H9 (cell line): ENCODE results near the gene DPY19L3. TPM values are rescaled to one million over a fixed set of nuclear protein-coding genes. Genes with fewer than 3 reads are reported as not detected.

Experiments used
- DNase-seq: peaks from one replicate; pipeline ENCODE4 v3.0.0-alpha.2; 2017
- H2AFZ ChIP-seq: one replicate; pipeline ENCODE4 v1.6.1; 2013; ENCODE audit warnings: mild to moderate bottlenecking, low read length, control low read depth, moderate library complexity
- H2AK5ac ChIP-seq: 2 replicates; pipeline ENCODE4 v1.6.1; 2013; ENCODE audit warnings: low read length, control low read depth, mixed read lengths; ENCODE audit not compliant: insufficient read length
- H2BK120ac ChIP-seq: one replicate; pipeline ENCODE4 v1.6.1; 2013; ENCODE audit warnings: low read depth, mild to moderate bottlenecking, low read length, control low read depth, inconsistent platforms; ENCODE audit not compliant: poor library complexity, severe bottlenecking
- H2BK12ac ChIP-seq: 2 replicates; pipeline ENCODE4 v1.6.1; 2013; ENCODE audit warnings: low read length, control low read depth, mixed read lengths, low read depth; ENCODE audit not compliant: insufficient read length
- H2BK15ac ChIP-seq: 2 replicates; pipeline ENCODE4 v1.6.1; 2013; ENCODE audit warnings: low read depth, low read length, control low read depth
- H2BK20ac ChIP-seq: one replicate; pipeline ENCODE4 v1.6.1; 2013; ENCODE audit warnings: low read depth, mild to moderate bottlenecking, low read length, control low read depth, inconsistent platforms; ENCODE audit not compliant: poor library complexity, severe bottlenecking
- H2BK5ac ChIP-seq: 2 replicates; pipeline ENCODE4 v1.6.1; 2013; ENCODE audit warnings: low read length, control low read depth, mixed read lengths; ENCODE audit not compliant: insufficient read length
- H3K14ac ChIP-seq: 2 replicates; pipeline ENCODE4 v1.6.1; 2013; ENCODE audit warnings: low read length, control low read depth; ENCODE audit not compliant: insufficient read depth
- H3K18ac ChIP-seq: 2 replicates; pipeline ENCODE4 v1.6.1; 2013; ENCODE audit warnings: low read depth, mild to moderate bottlenecking, mixed read lengths, low read length, control low read depth; ENCODE audit not compliant: insufficient read length
- H3K23ac ChIP-seq: 2 replicates; pipeline ENCODE4 v1.6.1; 2013; ENCODE audit warnings: low read length, control low read depth, mixed read lengths, low read depth; ENCODE audit not compliant: insufficient read length
- H3K23me2 ChIP-seq: 2 replicates; pipeline ENCODE4 v1.6.1; 2013; ENCODE audit warnings: low read depth, mild to moderate bottlenecking, mixed read lengths, low read length, control low read depth; ENCODE audit not compliant: insufficient read length, poor library complexity, severe bottlenecking
- H3K27ac ChIP-seq: 2 replicates; pipeline ENCODE4 v1.5.1; 2013; ENCODE audit warnings: low read length, control low read depth, mixed read lengths, low read depth; ENCODE audit not compliant: insufficient read length
- H3K27me3 ChIP-seq: 2 replicates; pipeline ENCODE4 v1.6.1; 2013; ENCODE audit warnings: low read length, control low read depth, inconsistent platforms; ENCODE audit not compliant: insufficient read depth
- H3K4ac ChIP-seq: 2 replicates; pipeline ENCODE4 v1.6.1; 2013; ENCODE audit warnings: low read depth, mild to moderate bottlenecking, control low read depth, inconsistent platforms, low read length, moderate library complexity
- H3K4me1 ChIP-seq: 2 replicates; pipeline ENCODE4 v1.6.1; 2013; ENCODE audit warnings: low read length, control low read depth, inconsistent platforms; ENCODE audit not compliant: insufficient read depth
- H3K4me2 ChIP-seq: 2 replicates; pipeline ENCODE4 v1.6.1; 2013; ENCODE audit warnings: low read length, control low read depth, mixed read lengths; ENCODE audit not compliant: insufficient read length, insufficient read depth
- H3K56ac ChIP-seq: 2 replicates; pipeline ENCODE4 v1.6.1; 2013; ENCODE audit warnings: low read depth, mild to moderate bottlenecking, mixed read lengths, low read length, control low read depth; ENCODE audit not compliant: insufficient read length
- H3K79me1 ChIP-seq: 2 replicates; pipeline ENCODE4 v1.6.1; 2013; ENCODE audit warnings: low read depth, mild to moderate bottlenecking, moderate library complexity, low read length, control low read depth, inconsistent platforms; ENCODE audit not compliant: insufficient read depth, poor library complexity, severe bottlenecking
- H3K79me2 ChIP-seq: 2 replicates; pipeline ENCODE4 v1.6.1; 2013; ENCODE audit warnings: low read length, control low read depth, inconsistent platforms; ENCODE audit not compliant: insufficient read depth
- H3K9ac ChIP-seq: 2 replicates; pipeline ENCODE4 v1.6.1; 2013; ENCODE audit warnings: low read length, control low read depth, mixed read lengths; ENCODE audit not compliant: insufficient read length; ENCODE audit errors: extremely low read depth
- H3K9me3 ChIP-seq: one replicate; pipeline ENCODE4 v1.6.1; 2013; ENCODE audit warnings: low read depth, low read length, inconsistent platforms; ENCODE audit not compliant: control insufficient read depth
- H3T11ph ChIP-seq: one replicate; pipeline ENCODE4 v1.6.1; 2013; ENCODE audit warnings: mild to moderate bottlenecking, low read length, control low read depth, inconsistent platforms
- H4K20me1 ChIP-seq: one replicate; pipeline ENCODE4 v1.6.1; 2013; ENCODE audit not compliant: control insufficient read depth, insufficient read length, insufficient read depth
- H4K5ac ChIP-seq: 2 replicates; pipeline ENCODE4 v1.6.1; 2013; ENCODE audit warnings: low read depth, mild to moderate bottlenecking, mixed read lengths, low read length, control low read depth; ENCODE audit not compliant: insufficient read length
- H4K8ac ChIP-seq: replicated peaks from 2 replicates; pipeline ENCODE4 v1.6.1; 2013; ENCODE audit warnings: low read length, control low read depth, mixed read lengths, low read depth; ENCODE audit not compliant: insufficient read length
- H4K91ac ChIP-seq: 2 replicates; pipeline ENCODE4 v1.6.1; 2013; ENCODE audit warnings: low read depth, mild to moderate bottlenecking, moderate library complexity, mixed read lengths, low read length, control low read depth; ENCODE audit not compliant: insufficient read length
- H3K27ac Mint-ChIP-seq, 3 experiments: 2 replicates in 2 of 3; 3 replicates in 1 of 3; pipeline ENCODE4 v1.8.0; 2020 to 2021; ENCODE audit warnings: mixed read lengths in 3 of 3, mild to moderate bottlenecking in 1 of 3, moderate library complexity in 1 of 3
- H3K27me3 Mint-ChIP-seq: 2 replicates; pipeline ENCODE4 v1.8.0; 2021; ENCODE audit warnings: low read depth, mild to moderate bottlenecking, moderate library complexity, mixed read lengths
- H3K36me3 Mint-ChIP-seq, 3 experiments: 2 replicates in 2 of 3; 3 replicates in 1 of 3; pipeline ENCODE4 v1.8.0; 2020 to 2021; ENCODE audit warnings: low read depth in 3 of 3, mixed read lengths in 3 of 3; ENCODE audit not compliant: insufficient read depth in 1 of 3
- H3K4me1 Mint-ChIP-seq, 2 experiments: 2 replicates each; pipeline ENCODE4 v1.8.0; 2020; ENCODE audit warnings: mixed read lengths in 2 of 2
- H3K4me3 Mint-ChIP-seq, 2 experiments: 2 replicates in 1 of 2; 3 replicates in 1 of 2; pipeline ENCODE4 v1.8.0; 2020 to 2021; ENCODE audit warnings: mild to moderate bottlenecking in 2 of 2, mixed read lengths in 2 of 2, moderate library complexity in 1 of 2
- H3K9me3 Mint-ChIP-seq, 2 experiments: 2 replicates in 1 of 2; 3 replicates in 1 of 2; pipeline ENCODE4 v1.8.0; 2020; ENCODE audit warnings: mild to moderate bottlenecking in 2 of 2, mixed read lengths in 2 of 2, moderate library complexity in 1 of 2
- WGBS: extraction: QIAGEN DNeasy Blood & Tissue Kit; methylation state at CpG from one replicate; pipeline ENCODE4 v1.1.7; 2013; ENCODE audit warnings: missing lambda C conversion rate, low lambda C conversion rate, mixed read lengths; ENCODE audit not compliant: insufficient read length; ENCODE audit errors: extremely low coverage; 5-methylcytosine and 5-hydroxymethylcytosine counted together
- total RNA-seq: library from RNA; stranded (reverse); gene quantifications from 2 replicates; pipeline ENCODE4 v1.2.1, GENCODE V29; 2021
- TF ChIP-seq, protein P1 (sequence below): fragments of 200-600 bp; sonication (generic); conservative IDR thresholded peaks from 3 replicates; pipeline ENCODE4 v1.8.0; 2021; ENCODE audit warnings: antibody characterized with exemption, mild to moderate bottlenecking

DPY19L3 gene
- total RNA-seq, 1 experiment from 2014 or later = 54.5 TPM

DNA sequence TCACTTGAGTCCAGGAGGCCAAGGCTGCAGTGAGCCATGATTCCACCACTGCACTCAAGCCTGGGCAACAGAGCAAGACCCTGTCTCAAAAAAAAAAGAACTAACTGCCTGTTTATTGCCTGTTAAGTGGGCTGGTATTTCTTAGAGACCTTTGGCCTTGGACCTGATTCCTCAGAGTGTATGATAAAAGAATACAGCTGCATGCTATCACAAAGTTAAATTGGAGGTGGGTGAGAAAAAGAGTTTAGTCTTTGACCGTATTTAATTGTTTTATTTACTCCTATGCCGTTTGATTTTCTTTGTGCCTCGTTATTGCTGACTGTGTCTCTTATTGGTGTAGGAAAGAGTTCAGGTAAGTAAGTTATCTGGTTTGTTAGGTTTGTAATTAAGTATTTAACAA, 25.3 kb upstream of the DPY19L3 start:
- Histone ChIP-seq H3K56ac (no peak overlapping the region), H3K23ac (no peak overlapping the region), H3K23me2 (no peaks in the 10 kb centered on the region), H4K91ac (no peak overlapping the region), H2BK15ac (no peak overlapping the region), H2BK5ac (no peak overlapping the region), H3K4me1 (no peaks in the 10 kb centered on the region), H2BK120ac (no peak overlapping the region), H3T11ph (no peak overlapping the region), H2BK12ac (no peak overlapping the region), H3K9ac (no peak overlapping the region), H4K20me1 (no peaks in the 10 kb centered on the region), H3K79me2 (no peaks in the 10 kb centered on the region), H3K27ac (no peak overlapping the region), H2AK5ac (no peak overlapping the region), H4K5ac (no peak overlapping the region), H3K9me3 (no peaks in the 10 kb centered on the region), H3K79me1 (no peaks in the 10 kb centered on the region), H2AFZ (no peak overlapping the region), H3K18ac (no peak overlapping the region), H3K4me2 (no peak overlapping the region), H4K8ac (no peak overlapping the region), H3K4ac (no peak overlapping the region), H3K14ac (no peak overlapping the region), H3K27me3 (no peaks in the 10 kb centered on the region), H2BK20ac (no peak overlapping the region)
- Mint-ChIP-seq H3K4me1 (no peaks in the 10 kb centered on the region), H3K27me3 (no peaks in the 10 kb centered on the region), H3K9me3 (peaks cover 5 to 6% of the 10 kb centered on the region in 2 experiments; a peak in 4 of 5 replicates), H3K4me3 (no peak overlapping the region), H3K36me3 (peaks cover 11 to 57% (median 53%) of the 10 kb centered on the region in 3 experiments), H3K27ac (no peak overlapping the region)
- WGBS = no CpG with 5 or more reads among the region's 3 CpGs
- TF ChIP-seq, protein P1, sequence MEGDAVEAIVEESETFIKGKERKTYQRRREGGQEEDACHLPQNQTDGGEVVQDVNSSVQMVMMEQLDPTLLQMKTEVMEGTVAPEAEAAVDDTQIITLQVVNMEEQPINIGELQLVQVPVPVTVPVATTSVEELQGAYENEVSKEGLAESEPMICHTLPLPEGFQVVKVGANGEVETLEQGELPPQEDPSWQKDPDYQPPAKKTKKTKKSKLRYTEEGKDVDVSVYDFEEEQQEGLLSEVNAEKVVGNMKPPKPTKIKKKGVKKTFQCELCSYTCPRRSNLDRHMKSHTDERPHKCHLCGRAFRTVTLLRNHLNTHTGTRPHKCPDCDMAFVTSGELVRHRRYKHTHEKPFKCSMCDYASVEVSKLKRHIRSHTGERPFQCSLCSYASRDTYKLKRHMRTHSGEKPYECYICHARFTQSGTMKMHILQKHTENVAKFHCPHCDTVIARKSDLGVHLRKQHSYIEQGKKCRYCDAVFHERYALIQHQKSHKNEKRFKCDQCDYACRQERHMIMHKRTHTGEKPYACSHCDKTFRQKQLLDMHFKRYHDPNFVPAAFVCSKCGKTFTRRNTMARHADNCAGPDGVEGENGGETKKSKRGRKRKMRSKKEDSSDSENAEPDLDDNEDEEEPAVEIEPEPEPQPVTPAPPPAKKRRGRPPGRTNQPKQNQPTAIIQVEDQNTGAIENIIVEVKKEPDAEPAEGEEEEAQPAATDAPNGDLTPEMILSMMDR = no peak
- no peak for DNase-seq
